GM18526 (cell line): Measurements from ENCODE around the gene FAM186B.

Experiments
- POLR2A ChIP-seq: IDR thresholded peaks from 3 replicates; pipeline ENCODE4 v1.6.1; 2011; ENCODE audit not compliant: insufficient read length; ENCODE audit errors: extremely low read depth

The FAM186B gene

GRCh38 chr12:49588721-49589516, 16.5 kb downstream of the FAM186B start:
- no peak for TF ChIP-seq POLR2A

GRCh38 chr12:49588281-49588680, 17.2 kb downstream of the FAM186B start:
- no peak for TF ChIP-seq POLR2A

- no peak for TF ChIP-seq POLR2A
Observed at GRCh38 chr12:49587174-49587908, 18.1 kb downstream of the FAM186B start.

- no peak for TF ChIP-seq POLR2A
Observed at GRCh38 chr12:49585477-49586459, 19.7 kb downstream of the FAM186B start.

GRCh38 chr12:49584591-49584990, 20.8 kb downstream of the FAM186B start:
- TF ChIP-seq POLR2A, result no peak

- no peak for TF ChIP-seq POLR2A
Observed at GRCh38 chr12:49583366-49584094, 21.9 kb downstream of the FAM186B start.

GRCh38 chr12:49582850-49583249, 22.6 kb downstream of the FAM186B start:
- no peak for TF ChIP-seq POLR2A

GRCh38 chr12:49582201-49582600, 23.2 kb downstream of the FAM186B start:
- TF ChIP-seq POLR2A, result no peak

GRCh38 chr12:49580572-49581535, 24.6 kb downstream of the FAM186B start:
- no peak for TF ChIP-seq POLR2A

- TF ChIP-seq POLR2A, result no peak
Observed at GRCh38 chr12:49578471-49579112, 26.8 kb downstream of the FAM186B start.

GRCh38 chr12:49577589-49578315, 27.7 kb downstream of the FAM186B start:
- no peak for TF ChIP-seq POLR2A

- TF ChIP-seq POLR2A, result no peak
Observed at GRCh38 chr12:49568442-49569162, 36.8 kb downstream of the FAM186B start.
